Neural progenitor cell (in vitro differentiated cells): ENCODE measurements around the gene UBE2E1. TPM values are rescaled to one million over a fixed set of nuclear protein-coding genes. Genes with fewer than 3 reads are reported as not detected.

Source experiments
- DNase-seq: peaks from one replicate; pipeline ENCODE4 v3.0.0-alpha.2; 2016; ENCODE audit warnings: low spot score
- H2AFZ ChIP-seq: fragments of 200-600 bp; sonication (generic); replicated peaks from 2 replicates; pipeline ENCODE4 v1.6.1; 2016; ENCODE audit warnings: antibody characterized with exemption
- H3F3A ChIP-seq: fragments of 200-600 bp; sonication (generic); 2 replicates; pipeline ENCODE4 v1.6.1; 2016; ENCODE audit warnings: antibody characterized with exemption, low read depth
- H3K27ac ChIP-seq: fragments of 200-600 bp; sonication (generic); 2 replicates; pipeline ENCODE4 v1.5.1; 2016; ENCODE audit warnings: mild to moderate bottlenecking
- H3K27me3 ChIP-seq: fragments of 200-600 bp; sonication (generic); 2 replicates; pipeline ENCODE4 v1.6.1; 2016; ENCODE audit warnings: mild to moderate bottlenecking, moderate library complexity
- H3K36me3 ChIP-seq: fragments of 200-600 bp; sonication (generic); 2 replicates; pipeline ENCODE4 v1.5.1; 2016
- H3K4me1 ChIP-seq: fragments of 200-600 bp; sonication (generic); 2 replicates; pipeline ENCODE4 v1.6.1; 2016; ENCODE audit warnings: mixed run types
- H3K4me2 ChIP-seq: fragments of 200-600 bp; sonication (generic); 2 replicates; pipeline ENCODE4 v1.6.1; 2016
- H3K4me3 ChIP-seq: fragments of 200-600 bp; sonication (generic); 2 replicates; pipeline ENCODE4 v1.5.1; 2016
- H3K79me2 ChIP-seq: fragments of 200-600 bp; sonication (generic); 2 replicates; pipeline ENCODE4 v1.6.1; 2016; ENCODE audit warnings: low read depth
- H3K9ac ChIP-seq: fragments of 200-600 bp; sonication (generic); 2 replicates; pipeline ENCODE4 v1.6.1; 2016
- H3K9me3 ChIP-seq: fragments of 200-600 bp; sonication (generic); 2 replicates; pipeline ENCODE4 v1.5.1; 2016; ENCODE audit warnings: low read depth
- H4K20me1 ChIP-seq: fragments of 200-600 bp; sonication (generic); 2 replicates; pipeline ENCODE4 v1.6.1; 2016; ENCODE audit warnings: low read depth
- H3K27ac Mint-ChIP-seq: 3 replicates; pipeline ENCODE4 v1.8.0; 2021; ENCODE audit warnings: mixed read lengths
- H3K27me3 Mint-ChIP-seq: 2 replicates; pipeline ENCODE4 v1.8.0; 2022; ENCODE audit warnings: low read depth, mild to moderate bottlenecking, inconsistent platforms, moderate library complexity, mixed read lengths; ENCODE audit not compliant: insufficient read depth
- H3K36me3 Mint-ChIP-seq: 3 replicates; pipeline ENCODE4 v1.8.0; 2021; ENCODE audit warnings: mixed read lengths
- H3K4me1 Mint-ChIP-seq: 3 replicates; pipeline ENCODE4 v1.8.0; 2021; ENCODE audit warnings: mixed read lengths
- H3K4me3 Mint-ChIP-seq: 3 replicates; pipeline ENCODE4 v1.8.0; 2021; ENCODE audit warnings: mild to moderate bottlenecking, moderate library complexity, mixed read lengths
- H3K9me3 Mint-ChIP-seq: 3 replicates; pipeline ENCODE4 v1.8.0; 2020; ENCODE audit warnings: mixed read lengths
- CTCF ChIP-seq: fragments of 200-600 bp; sonication (generic); IDR thresholded peaks from 2 replicates; pipeline ENCODE4 v1.5.1; 2017; ENCODE audit warnings: antibody characterized with exemption, mild to moderate bottlenecking
- EZH2 ChIP-seq: fragments of 200-600 bp; sonication (generic); IDR thresholded peaks from 2 replicates; pipeline ENCODE4 v1.6.1; 2017; ENCODE audit warnings: antibody characterized with exemption, mild to moderate bottlenecking, moderate library complexity
- EZH2phosphoT487 ChIP-seq: fragments of 200-600 bp; sonication (generic); IDR thresholded peaks from 2 replicates; pipeline ENCODE4 v1.6.1; 2017; ENCODE audit warnings: antibody characterized with exemption
- total RNA-seq: library from RNA; depleted of rRNA; stranded (reverse); fragments of >200 nt; gene quantifications from 2 replicates; pipeline ENCODE4 v1.2.3, GENCODE V29; 2015; ENCODE audit warnings: low replicate concordance

The UBE2E1 gene
- total RNA-seq, 1 donor from 2014 or later, result 391 TPM

- DNase-seq, result peak; percentile 23
- Histone ChIP-seq H3K79me2 (peaks cover 100% of the 10 kb centered on the region), H3K9me3 (no peaks in the 10 kb centered on the region), H3K4me1 (peaks cover 44% of the 10 kb centered on the region), H3K27ac (no peak overlapping the region), H3K4me3 (peak overlapping the region; percentile 86), H4K20me1 (peaks cover 77% of the 10 kb centered on the region), H3F3A (peaks cover 12% of the 10 kb centered on the region), H3K4me2 (peak overlapping the region; percentile 80), H2AFZ (peak overlapping the region; percentile 41), H3K9ac (peak overlapping the region; percentile 20), H3K36me3 (peaks cover 18% of the 10 kb centered on the region), H3K27me3 (no peaks in the 10 kb centered on the region)
- Mint-ChIP-seq H3K36me3 (peaks cover 39% of the 10 kb centered on the region), H3K27ac (peak overlapping the region; percentile 97), H3K27me3 (peaks cover 3% of the 10 kb centered on the region), H3K4me1 (peaks cover 45% of the 10 kb centered on the region), H3K4me3 (peak overlapping the region; percentile 96), H3K9me3 (no peaks in the 10 kb centered on the region)
- TF ChIP-seq CTCF (no peak), EZH2phosphoT487 (no peak), EZH2 (no peak)
These were observed 5.4 kb downstream of the UBE2E1 start for GRCh38 chr3:23811185-23811527.

GRCh38 chr3:23811919-23812318 lies 6.2 kb downstream of the UBE2E1 start:
- Histone ChIP-seq H3K79me2 (peaks cover 100% of the 10 kb centered on the region), H4K20me1 (peaks cover 77% of the 10 kb centered on the region), H3K4me3 (peak overlapping the region; percentile 86), H3K4me2 (peak overlapping the region; percentile 80), H3K4me1 (peaks cover 44% of the 10 kb centered on the region), H2AFZ (no peak overlapping the region), H3K36me3 (peaks cover 18% of the 10 kb centered on the region), H3K9me3 (no peaks in the 10 kb centered on the region), H3K9ac (no peak overlapping the region), H3F3A (peaks cover 12% of the 10 kb centered on the region), H3K27ac (no peak overlapping the region), H3K27me3 (no peaks in the 10 kb centered on the region)
- Mint-ChIP-seq H3K4me1 (peaks cover 45% of the 10 kb centered on the region), H3K36me3 (peaks cover 42% of the 10 kb centered on the region), H3K4me3 (peak overlapping the region; percentile 96), H3K27me3 (peaks cover 2% of the 10 kb centered on the region), H3K9me3 (no peaks in the 10 kb centered on the region), H3K27ac (no peak overlapping the region)
- TF ChIP-seq CTCF, result no peak
- TF ChIP-seq EZH2phosphoT487, result no peak
- no peak for TF ChIP-seq EZH2
- no peak for DNase-seq

- H3K4me3 ChIP-seq, result no peak overlapping the region
- H3F3A ChIP-seq, result peaks cover 20% of the 10 kb centered on the region
- H3K9me3 ChIP-seq, result no peaks in the 10 kb centered on the region
- no peak for DNase-seq
- H3K27ac Mint-ChIP-seq, result no peak overlapping the region
- no peak overlapping the region for H3K4me3 Mint-ChIP-seq
- H3K27me3 ChIP-seq, result no peaks in the 10 kb centered on the region
- peaks cover 100% of the 10 kb centered on the region for H3K79me2 ChIP-seq
- H3K36me3 ChIP-seq, result peaks cover 15% of the 10 kb centered on the region
- no peak overlapping the region for H3K9ac ChIP-seq
- TF ChIP-seq CTCF, result no peak
- no peak for TF ChIP-seq EZH2
- H3K9me3 Mint-ChIP-seq, result peaks cover 2% of the 10 kb centered on the region
- H3K4me1 ChIP-seq, result peaks cover 35% of the 10 kb centered on the region
- H3K27me3 Mint-ChIP-seq, result no peaks in the 10 kb centered on the region
- H3K27ac ChIP-seq, result no peak overlapping the region
- no peak overlapping the region for H2AFZ ChIP-seq
- no peak overlapping the region for H3K4me2 ChIP-seq
- peaks cover 27% of the 10 kb centered on the region for H3K4me1 Mint-ChIP-seq
- H3K36me3 Mint-ChIP-seq, result peaks cover 40% of the 10 kb centered on the region
- H4K20me1 ChIP-seq, result peaks cover 82% of the 10 kb centered on the region
These were observed 10.1 kb downstream of the UBE2E1 start for GRCh38 chr3:23815879-23816278.
